ENCODE results near the gene TCF4.

DNA sequence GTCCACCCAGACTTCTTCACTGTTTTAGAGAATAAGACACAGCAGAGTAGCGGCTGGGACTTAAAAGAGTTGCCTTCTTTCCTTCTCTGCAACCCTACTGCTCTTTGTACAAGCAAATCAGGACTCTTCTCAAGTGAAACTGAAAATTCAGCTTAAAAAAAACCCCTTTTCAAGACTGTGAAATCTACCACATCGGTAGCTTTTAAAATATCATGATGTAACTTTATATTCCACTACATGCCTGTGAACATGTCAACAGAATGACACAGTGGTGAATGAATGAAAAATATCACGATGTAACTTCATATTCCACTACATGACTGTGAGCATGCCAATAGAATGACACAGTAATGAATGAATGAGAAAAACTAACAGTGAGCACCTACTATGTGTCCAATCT is 53.4 kb downstream of the TCF4 start:
- TF ChIP-seq, protein P1, sequence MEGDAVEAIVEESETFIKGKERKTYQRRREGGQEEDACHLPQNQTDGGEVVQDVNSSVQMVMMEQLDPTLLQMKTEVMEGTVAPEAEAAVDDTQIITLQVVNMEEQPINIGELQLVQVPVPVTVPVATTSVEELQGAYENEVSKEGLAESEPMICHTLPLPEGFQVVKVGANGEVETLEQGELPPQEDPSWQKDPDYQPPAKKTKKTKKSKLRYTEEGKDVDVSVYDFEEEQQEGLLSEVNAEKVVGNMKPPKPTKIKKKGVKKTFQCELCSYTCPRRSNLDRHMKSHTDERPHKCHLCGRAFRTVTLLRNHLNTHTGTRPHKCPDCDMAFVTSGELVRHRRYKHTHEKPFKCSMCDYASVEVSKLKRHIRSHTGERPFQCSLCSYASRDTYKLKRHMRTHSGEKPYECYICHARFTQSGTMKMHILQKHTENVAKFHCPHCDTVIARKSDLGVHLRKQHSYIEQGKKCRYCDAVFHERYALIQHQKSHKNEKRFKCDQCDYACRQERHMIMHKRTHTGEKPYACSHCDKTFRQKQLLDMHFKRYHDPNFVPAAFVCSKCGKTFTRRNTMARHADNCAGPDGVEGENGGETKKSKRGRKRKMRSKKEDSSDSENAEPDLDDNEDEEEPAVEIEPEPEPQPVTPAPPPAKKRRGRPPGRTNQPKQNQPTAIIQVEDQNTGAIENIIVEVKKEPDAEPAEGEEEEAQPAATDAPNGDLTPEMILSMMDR (tag by site-specific recombination; IDR thresholded peaks at IDR 0.05) = no peak
- TF ChIP-seq ZNF138 (tag by site-specific recombination; IDR thresholded peaks at IDR 0.05; ENCODE audit: borderline replicate concordance) (no peak), ZNF324 (tag by site-specific recombination; IDR thresholded peaks at IDR 0.05) (no peak), ZNF768 (tag by site-specific recombination; IDR thresholded peaks at IDR 0.05) (no peak), ZNF510 (tag by site-specific recombination; IDR thresholded peaks at IDR 0.05; ENCODE audit: insufficient replicate concordance) (no peak)
